ENCODE results near the gene GPATCH4.

- TF ChIP-seq CTCF (IDR thresholded peaks at IDR 0.05) (no peak), POLR2A (IDR thresholded peaks at IDR 0.05) (no peak)
Measured at GRCh38 chr1:156624814-156625435, 23.6 kb upstream of the GPATCH4 start.
